GM18517 (cell line): ENCODE data around the gene APP.

Source experiments
- ATAC-seq: cut with Tn5 transposase; IDR thresholded peaks from one replicate; pipeline ENCODE4 v1.9.1; 2021; ENCODE audit warnings: mild to moderate bottlenecking, moderate library complexity; ENCODE audit not compliant: unreplicated experiment

The APP gene

DNA sequence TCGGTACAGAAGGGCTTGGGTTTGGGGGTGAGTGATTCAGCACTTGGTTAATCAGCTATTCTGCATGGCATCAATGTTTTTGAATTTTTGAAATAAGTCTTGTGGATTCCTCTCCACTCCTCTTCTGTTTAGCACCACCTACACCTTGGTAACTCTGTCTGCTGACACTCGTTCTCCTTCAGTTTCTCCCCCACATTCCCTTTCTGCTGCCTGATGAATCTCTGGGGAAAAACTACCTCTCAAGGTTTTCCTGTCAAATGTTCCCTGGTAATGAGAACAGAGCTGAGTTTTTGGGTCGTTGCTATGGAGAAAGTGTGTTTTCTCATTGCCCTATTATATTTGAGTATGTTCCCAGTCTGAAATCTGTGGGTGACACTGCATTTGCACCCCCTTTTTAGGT lies 327.6 kb downstream of the APP start:
- ATAC-seq: no peak

- no peak for ATAC-seq
These were observed 331.8 kb downstream of the APP start for GRCh38 chr21:25838809-25839208.

DNA sequence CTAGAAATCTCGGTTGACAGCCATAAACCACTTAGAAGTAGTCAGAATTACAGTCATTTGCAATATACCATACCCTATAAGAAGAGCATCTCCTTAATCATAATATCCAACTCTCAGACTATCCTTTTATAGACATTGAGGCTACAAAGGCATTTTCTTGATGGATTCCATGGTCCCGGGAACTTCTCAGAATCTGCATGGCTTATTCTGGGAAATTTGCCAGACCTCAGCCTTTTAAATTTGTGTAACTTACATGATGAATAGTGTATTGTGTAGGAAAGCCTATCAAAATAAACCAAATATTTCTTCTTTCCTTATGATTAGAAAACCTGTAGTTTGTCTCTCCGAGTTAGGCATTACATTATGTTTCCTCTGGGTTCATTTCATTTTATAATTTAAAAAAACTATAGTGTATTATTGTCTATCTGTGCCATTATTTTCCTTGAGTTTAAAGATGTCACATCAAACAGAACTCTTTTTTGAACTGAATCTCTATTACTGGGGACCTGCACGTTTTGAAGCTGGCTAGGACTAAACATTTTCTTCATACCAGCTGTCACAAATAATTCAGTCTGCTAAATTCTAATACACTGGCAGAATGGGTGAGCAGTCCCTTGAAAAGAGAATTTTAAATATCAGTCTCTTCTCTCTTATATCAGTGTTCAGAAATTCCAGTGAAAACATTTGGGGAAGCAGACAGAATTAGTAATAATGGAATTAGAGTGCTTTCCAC lies 332.9 kb downstream of the APP start:
- ATAC-seq: no peak

DNA sequence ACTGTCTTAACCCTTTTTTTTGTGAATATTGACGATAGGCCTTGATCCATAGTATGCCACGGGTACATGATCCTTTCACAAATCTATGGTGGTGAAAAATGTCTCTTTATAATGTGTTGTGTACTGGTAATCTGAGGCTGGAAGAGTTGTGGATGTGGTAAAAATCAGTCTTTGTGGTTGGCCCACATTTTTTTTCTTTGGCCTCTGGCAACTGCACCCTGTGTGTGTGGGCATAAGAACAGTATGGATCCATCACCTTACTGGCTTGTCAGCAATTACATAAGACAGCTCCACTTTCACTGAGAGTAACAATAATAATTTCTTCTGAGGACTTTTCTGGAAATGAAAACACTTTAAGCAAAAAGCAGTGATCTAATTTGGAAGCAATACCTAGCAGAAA lies 334.2 kb downstream of the APP start:
- ATAC-seq: no peak

GRCh38 chr21:25834381-25834780 lies 336.2 kb downstream of the APP start:
- ATAC-seq: no peak

DNA sequence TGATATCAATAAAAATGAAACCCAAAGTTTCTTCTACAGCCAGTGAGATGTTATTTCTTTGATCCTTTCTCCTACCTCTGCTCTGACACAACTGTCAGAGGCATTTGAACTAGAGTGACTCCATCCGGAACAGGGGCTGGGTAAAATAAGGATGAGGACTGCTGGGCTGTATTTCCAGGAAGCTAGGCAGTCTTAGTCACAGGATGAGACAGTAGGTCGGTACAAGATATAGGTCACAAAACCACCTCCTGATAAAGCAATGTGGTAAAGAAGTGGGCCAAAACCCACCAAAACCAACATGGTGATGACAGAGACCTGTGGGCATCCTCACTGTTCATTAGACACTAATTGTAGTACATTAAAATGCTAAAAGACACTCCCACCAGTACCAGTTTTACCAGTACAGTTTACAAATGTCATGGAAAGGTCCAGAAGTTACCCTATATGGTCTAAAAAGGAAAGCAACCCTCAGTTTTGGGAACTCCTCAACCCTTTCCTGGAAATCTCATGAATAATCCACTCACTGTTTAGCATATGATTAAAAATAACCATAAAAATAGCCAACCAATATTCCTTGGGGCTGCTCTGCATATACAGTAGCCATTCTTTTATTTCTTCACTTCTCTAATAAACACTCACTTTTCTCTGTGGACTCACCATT lies 339.1 kb downstream of the APP start:
- no peak for ATAC-seq
